K562 (cell line): ENCODE data around the gene ZNF598. TPM values are rescaled to one million over a fixed set of nuclear protein-coding genes. Genes with fewer than 3 reads are reported as not detected.
A peak's percentile ranks its signal among the peaks of the same experiment; 100 is the strongest.

Experiments used
- ADNP ChIP-seq: fragments of 200-800 bp; sonication (Bioruptor generic); IDR thresholded peaks from 2 replicates; pipeline ENCODE4 v1.6.1; 2016; ENCODE audit warnings: missing genetic modification characterization, missing compliant biosample characterization
- CBX3 ChIP-seq, 2 experiments: IDR thresholded peaks; 1 replicate in 1 of 2; 2 replicates in 1 of 2; pipeline ENCODE4 v1.6.1; 2012; ENCODE audit warnings: inconsistent platforms in 2 of 2, low read length in 2 of 2, borderline replicate concordance in 1 of 2, control low read depth in 1 of 2
- DLX4 ChIP-seq: fragments of 250-450 bp; sonication (Bioruptor Pico); IDR thresholded peaks from 2 replicates; pipeline ENCODE4 v1.6.1; 2021; ENCODE audit warnings: mild to moderate bottlenecking
- FOXA1 ChIP-seq: fragments of 450-650 bp; IDR thresholded peaks from 2 replicates; pipeline ENCODE4 v1.6.1; 2016; ENCODE audit warnings: mild to moderate bottlenecking, borderline replicate concordance
- FOXO4 ChIP-seq: fragments of 450-650 bp; formaldehyde crosslinking; IDR thresholded peaks from 2 replicates; pipeline ENCODE4 v1.4.0; 2020; ENCODE audit warnings: mild to moderate bottlenecking, moderate library complexity
- MXI1 ChIP-seq: IDR thresholded peaks from 2 replicates; pipeline ENCODE4 v1.6.1; 2011; ENCODE audit warnings: low read depth, mild to moderate bottlenecking, improper control_type of control experiment, low read length
- PCBP1 ChIP-seq: fragments of 200-400 bp; formaldehyde crosslinking; IDR thresholded peaks from 2 replicates; pipeline ENCODE4 v1.6.1; 2018; ENCODE audit warnings: mild to moderate bottlenecking, low read depth, low read length; ENCODE audit not compliant: poor library complexity, severe bottlenecking
- RAD51 ChIP-seq: fragments of 450-650 bp; IDR thresholded peaks from 2 replicates; pipeline ENCODE4 v1.7.1; 2016; ENCODE audit warnings: low read depth, mild to moderate bottlenecking, borderline replicate concordance
- SPI1 ChIP-seq: IDR thresholded peaks from 2 replicates; pipeline ENCODE4 v1.6.1; 2011; ENCODE audit warnings: low read depth, low read length, control low read depth, borderline replicate concordance
- ZBTB49 ChIP-seq: sonication (generic); formaldehyde crosslinking; IDR thresholded peaks from 2 replicates; pipeline ENCODE4 v1.8.0; 2022; ENCODE audit warnings: missing genetic modification reagents, mild to moderate bottlenecking, borderline replicate concordance
- ZBTB7A ChIP-seq: IDR thresholded peaks from 2 replicates; pipeline ENCODE4 v1.6.1; 2011; ENCODE audit warnings: low read depth, mild to moderate bottlenecking, low read length, moderate library complexity, borderline replicate concordance; ENCODE audit not compliant: control insufficient read depth
- ZNF146 ChIP-seq: IDR thresholded peaks from one replicate; pipeline ENCODE4 v1.6.1; 2018; ENCODE audit warnings: missing compliant biosample characterization; ENCODE audit not compliant: unreplicated experiment
- ZNF444 ChIP-seq: fragments of 250-450 bp; sonication (Bioruptor Pico); IDR thresholded peaks from 2 replicates; pipeline ENCODE4 v1.4.0; 2020; ENCODE audit warnings: mild to moderate bottlenecking, moderate library complexity
- ZNF639 ChIP-seq, 2 experiments: fragments of 200-800 bp in 1 of 2; sonication (Bioruptor generic) in 1 of 2; sonication (generic) in 1 of 2; formaldehyde crosslinking in 1 of 2; IDR thresholded peaks in 1 of 2; conservative IDR thresholded peaks in 1 of 2; 2 replicates each; pipeline versions ENCODE4 v1.5.0 to v1.6.1; 2016 to 2020; ENCODE audit warnings: missing compliant biosample characterization in 1 of 2, missing genetic modification characterization in 1 of 2, missing genetic modification reagents in 1 of 2
- ZNF76 ChIP-seq: fragments of 250-450 bp; sonication (Bioruptor Pico); IDR thresholded peaks from 2 replicates; pipeline ENCODE4 v1.4.0; 2020; ENCODE audit warnings: mild to moderate bottlenecking, moderate library complexity, borderline replicate concordance
- polyA plus RNA-seq, 8 experiments: library from polyadenylated mRNA; depleted of rRNA in 4 of 8; stranded (reverse) in 5 of 8; unstranded in 3 of 8; fragments of >200 nt; fragmentation: Nextera tagmentation in 2 of 8; fragmentation: Illumina TruSeq in 1 of 8; extraction: Ambion mirVana in 2 of 8; extraction: Trizol in 1 of 8; gene quantifications; 2 replicates each; pipeline versions ENCODE4 v1.2.1 to v1.2.3, GENCODE V29; 2011 to 2014; ENCODE audit warnings: inconsistent platforms in 1 of 8, missing spikeins in 1 of 8
- total RNA-seq, 7 experiments: library from RNA; depleted of rRNA in 6 of 7; stranded (reverse); fragments of >200 nt in 6 of 7; fragmentation: Illumina TruSeq in 2 of 7; extraction: Trizol in 2 of 7; gene quantifications; 2 replicates each; pipeline versions ENCODE4 v1.2.1 to v1.2.3, GENCODE V29; 2011 to 2021; ENCODE audit warnings: low replicate concordance in 1 of 7
- TF ChIP-seq, protein P1 (sequence below): sonication (generic); formaldehyde crosslinking; IDR thresholded peaks from 2 replicates; pipeline ENCODE4 v1.8.0; 2023; ENCODE audit warnings: mild to moderate bottlenecking, missing genetic modification reagents
- TF ChIP-seq, protein P2 (sequence below): fragments of 250-450 bp; sonication (Bioruptor Pico); IDR thresholded peaks from 2 replicates; pipeline ENCODE4 v1.5.0; 2020; ENCODE audit warnings: mild to moderate bottlenecking

ZNF598 gene
- total and polyA plus RNA-seq, 9 of the 15 experiments (the other 6 are each of a cell fraction or from before 2014, with no cell fraction given) = 0.11 to 115 (median 29.6) TPM

DNA sequence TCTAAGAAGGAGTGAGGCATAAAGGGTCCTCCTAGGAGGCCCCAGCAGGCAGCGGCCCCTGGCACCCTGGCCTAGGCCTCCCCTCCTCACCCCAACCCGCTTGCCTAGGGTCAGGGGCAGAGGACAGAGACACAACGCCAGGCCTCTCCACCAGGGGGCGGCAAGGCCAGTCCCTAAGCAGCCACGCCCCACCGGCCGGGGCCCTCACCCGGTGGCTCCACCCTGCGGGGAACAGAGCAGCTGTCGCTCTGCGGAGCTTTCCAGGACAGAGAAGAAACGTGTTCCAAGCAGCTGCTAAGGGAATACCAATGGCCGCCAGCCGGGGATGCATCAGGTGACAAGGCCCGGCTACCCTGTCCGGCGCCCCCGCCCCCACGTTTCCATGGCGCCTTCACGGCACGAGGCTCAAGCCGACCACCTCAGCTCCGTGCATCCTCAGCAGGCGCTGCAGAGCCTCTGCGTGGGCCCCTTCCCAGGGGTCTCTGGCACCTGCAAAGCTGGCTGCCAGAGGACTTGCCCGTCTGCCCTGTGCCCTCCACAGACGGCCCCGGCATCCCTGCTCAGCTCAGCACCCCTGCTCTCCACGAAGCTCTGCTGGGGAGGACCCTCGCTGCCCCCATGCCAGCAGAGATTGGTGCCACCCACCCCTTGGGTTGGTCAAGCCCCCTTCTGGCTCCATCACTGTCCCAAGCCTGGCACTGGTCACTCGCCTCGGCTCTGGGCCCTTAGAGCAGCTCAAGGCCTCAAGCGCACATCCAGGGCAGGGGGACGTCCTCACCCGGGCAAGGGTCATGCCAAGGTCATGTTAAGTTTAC, 5.6 kb downstream of the ZNF598 start (continued):
- TF ChIP-seq ZNF146 (no peak), ZNF639 (CRISPR knock-in tag; conservative IDR thresholded peaks at IDR 0.05 in 1 of 2, IDR thresholded peaks at IDR 0.05 in 1 of 2) (no peak), ADNP (no peak), FOXA1 (no peak), PCBP1 (no peak), ZNF76 (CRISPR knock-in tag) (no peak), ZNF444 (no peak), MXI1 (peak; percentile 87), FOXO4 (CRISPR knock-in tag) (no peak), SPI1 (no peak), ZBTB49 (CRISPR knock-in tag) (no peak), CBX3 (IDR thresholded peaks at IDR 0.05; ENCODE audit: borderline replicate concordance in 1 of 2, low read length in 2 of 2) (peak in 1 of 2 experiments; percentile 52; a peak in 1 of 3 replicates), DLX4 (CRISPR knock-in tag) (no peak), ZBTB7A (0 out of 2 replicates have a peak, but pooled peaks have one; percentile 31), RAD51 (no peak; the same call in 1 of the 2 replicates)
- TF ChIP-seq, protein P1, sequence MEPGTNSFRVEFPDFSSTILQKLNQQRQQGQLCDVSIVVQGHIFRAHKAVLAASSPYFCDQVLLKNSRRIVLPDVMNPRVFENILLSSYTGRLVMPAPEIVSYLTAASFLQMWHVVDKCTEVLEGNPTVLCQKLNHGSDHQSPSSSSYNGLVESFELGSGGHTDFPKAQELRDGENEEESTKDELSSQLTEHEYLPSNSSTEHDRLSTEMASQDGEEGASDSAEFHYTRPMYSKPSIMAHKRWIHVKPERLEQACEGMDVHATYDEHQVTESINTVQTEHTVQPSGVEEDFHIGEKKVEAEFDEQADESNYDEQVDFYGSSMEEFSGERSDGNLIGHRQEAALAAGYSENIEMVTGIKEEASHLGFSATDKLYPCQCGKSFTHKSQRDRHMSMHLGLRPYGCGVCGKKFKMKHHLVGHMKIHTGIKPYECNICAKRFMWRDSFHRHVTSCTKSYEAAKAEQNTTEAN (CRISPR knock-in tag) = 0 out of 2 replicates have a peak, but pooled peaks have one; percentile 21
- TF ChIP-seq, protein P2, sequence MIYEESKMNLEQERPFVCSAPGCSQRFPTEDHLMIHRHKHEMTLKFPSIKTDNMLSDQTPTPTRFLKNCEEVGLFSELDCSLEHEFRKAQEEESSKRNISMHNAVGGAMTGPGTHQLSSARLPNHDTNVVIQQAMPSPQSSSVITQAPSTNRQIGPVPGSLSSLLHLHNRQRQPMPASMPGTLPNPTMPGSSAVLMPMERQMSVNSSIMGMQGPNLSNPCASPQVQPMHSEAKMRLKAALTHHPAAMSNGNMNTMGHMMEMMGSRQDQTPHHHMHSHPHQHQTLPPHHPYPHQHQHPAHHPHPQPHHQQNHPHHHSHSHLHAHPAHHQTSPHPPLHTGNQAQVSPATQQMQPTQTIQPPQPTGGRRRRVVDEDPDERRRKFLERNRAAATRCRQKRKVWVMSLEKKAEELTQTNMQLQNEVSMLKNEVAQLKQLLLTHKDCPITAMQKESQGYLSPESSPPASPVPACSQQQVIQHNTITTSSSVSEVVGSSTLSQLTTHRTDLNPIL (CRISPR knock-in tag) = no peak
